Activated CD8-positive, alpha-beta memory T cell treated with anti-CD3 and anti-CD28 coated beads for 24 hours (primary cell): ENCODE measurements around the gene TAL2.
A peak's percentile ranks its signal among the peaks of the same experiment; 100 is the strongest.
"Not testable (repeated sequence)": the region's sequence is repeated elsewhere in the genome, so short reads cannot be mapped to it uniquely, and the experiment has no call there.

Source experiments
- DNase-seq: peaks from one replicate; pipeline ENCODE4 v3.0.0-alpha.2; 2020

TAL2 gene

GRCh38 chr9:105676351-105676923, 14.2 kb downstream of the TAL2 start:
- no peak for DNase-seq

GRCh38 chr9:105678163-105678562, 15.9 kb downstream of the TAL2 start:
- DNase-seq, result no peak

GRCh38 chr9:105678781-105679180, 16.5 kb downstream of the TAL2 start:
- DNase-seq, result no peak

GRCh38 chr9:105679257-105680022, 17.2 kb downstream of the TAL2 start:
- no peak for DNase-seq

GRCh38 chr9:105681313-105681712, 19.1 kb downstream of the TAL2 start:
- no peak for DNase-seq

- DNase-seq, result no peak
Observed at GRCh38 chr9:105681724-105682123, 19.5 kb downstream of the TAL2 start.

- no peak for DNase-seq
Observed at GRCh38 chr9:105683688-105684275, 21.5 kb downstream of the TAL2 start.

- DNase-seq, result no peak
Observed at GRCh38 chr9:105686936-105687335, 24.7 kb downstream of the TAL2 start.

- DNase-seq, result no peak
Observed at GRCh38 chr9:105690742-105691141, 28.5 kb downstream of the TAL2 start.

GRCh38 chr9:105693435-105694189, 31.4 kb downstream of the TAL2 start:
- DNase-seq, result peak; percentile 59

- DNase-seq, result peak; percentile 90
Observed at GRCh38 chr9:105694190-105694847, 32.1 kb downstream of the TAL2 start, which contains the start of gene TMEM38B. Gene TMEM38B, plus strand, starts transcription at chr9:105694541. Its CDS starts 120 bp downstream, at chr9:105694661.

GRCh38 chr9:105694848-105695581, 32.8 kb downstream of the TAL2 start:
- DNase-seq, result peak; percentile 87

- no peak for DNase-seq
Observed at GRCh38 chr9:105696219-105696793, 34.0 kb downstream of the TAL2 start.

- DNase-seq, result no peak
Observed at GRCh38 chr9:105697871-105698270, 35.6 kb downstream of the TAL2 start.

GRCh38 chr9:105698348-105698870, 36.2 kb downstream of the TAL2 start:
- DNase-seq, result no peak

- no peak for DNase-seq
Observed at GRCh38 chr9:105700668-105701067, 38.4 kb downstream of the TAL2 start.

GRCh38 chr9:105701145-105701544, 38.9 kb downstream of the TAL2 start:
- no peak for DNase-seq

GRCh38 chr9:105702207-105702606, 40.0 kb downstream of the TAL2 start:
- DNase-seq, result no peak

GRCh38 chr9:105703638-105704037, 41.4 kb downstream of the TAL2 start:
- not testable (repeated sequence) for DNase-seq

- no peak for DNase-seq
Observed at GRCh38 chr9:105706156-105706555, 43.9 kb downstream of the TAL2 start.

GRCh38 chr9:105708405-105708804, 46.1 kb downstream of the TAL2 start:
- DNase-seq, result no peak
